Measurements from ENCODE around the gene PLPP6.
A peak's percentile ranks its signal among the peaks of the same experiment; 100 is the strongest.
"Not testable (repeated sequence)": the region's sequence is repeated elsewhere in the genome, so short reads cannot be mapped to it uniquely, and the experiment has no call there.

The PLPP6 gene

GRCh38 chr9:4662108-4662988 lies at the start of gene PLPP6:
PLPP6 (plus strand) TSS chr9:4662294; CDS start chr9:4662376, 82 bp downstream.
- DNase-seq = peak; percentile 48 to 52

DNA sequence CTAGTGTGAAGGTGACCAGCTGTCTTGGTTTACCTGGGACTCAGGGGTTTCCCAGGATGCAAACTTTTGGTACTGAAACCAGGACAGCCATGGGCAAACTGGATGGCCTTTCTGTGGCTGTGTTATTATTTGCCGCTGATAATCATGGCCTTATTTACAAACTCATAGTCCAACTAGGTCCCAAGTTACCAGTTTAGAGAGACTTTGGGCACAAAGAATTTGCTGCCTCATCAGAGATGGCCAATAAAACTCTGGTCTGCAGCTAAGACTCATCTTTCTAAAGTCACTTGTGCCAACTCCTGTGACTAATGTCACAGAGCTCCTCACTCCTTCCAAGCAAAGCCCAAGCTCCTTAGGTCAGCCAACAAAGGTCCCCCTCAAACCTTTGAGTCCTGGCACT lies 47.5 kb upstream of the PLPP6 start:
- DNase-seq = no peak

DNA sequence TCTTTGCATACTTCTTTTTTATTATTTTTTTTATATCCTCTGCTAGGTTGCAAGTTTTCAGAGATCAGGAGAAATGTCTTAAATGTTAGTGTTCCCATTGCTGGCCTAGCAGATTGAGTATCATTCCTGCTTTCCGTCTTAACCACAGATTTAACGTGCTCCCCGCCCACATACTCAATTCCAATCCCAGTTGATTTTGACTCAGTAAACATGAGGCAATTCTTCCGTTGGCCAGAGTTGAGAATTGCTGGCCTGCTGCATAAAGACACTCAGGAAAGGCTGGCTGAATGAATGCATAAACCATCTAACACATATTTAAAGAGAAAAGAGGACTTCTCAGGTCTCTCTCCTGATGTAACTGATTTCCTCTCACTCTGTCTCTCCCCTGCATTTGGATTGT lies 46.8 kb upstream of the PLPP6 start:
- DNase-seq = no peak

- DNase-seq = no peak
Measured at GRCh38 chr9:4615778-4616177, 46.3 kb upstream of the PLPP6 start.

DNA sequence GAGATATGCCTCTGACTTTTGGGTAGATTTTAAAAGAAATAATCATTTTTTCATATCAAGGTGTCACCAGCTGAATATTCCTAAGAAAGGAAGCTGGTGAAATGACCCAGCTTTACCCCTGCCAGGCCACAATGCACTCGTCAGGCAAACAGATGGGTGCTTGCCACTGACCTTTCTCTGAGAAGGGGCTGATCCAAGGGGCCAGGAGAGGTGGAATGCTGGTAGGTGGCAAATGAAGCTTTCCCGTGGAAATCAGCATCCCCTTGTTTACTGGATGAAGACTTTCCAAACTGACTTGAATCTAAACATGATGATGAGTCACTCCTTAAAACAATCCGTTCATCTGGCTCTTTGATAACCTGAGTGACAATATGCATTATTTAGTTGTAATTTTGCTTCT lies 44.3 kb upstream of the PLPP6 start:
- no peak for DNase-seq

GRCh38 chr9:4618700-4619099 lies 43.4 kb upstream of the PLPP6 start:
- no peak for DNase-seq

GRCh38 chr9:4620057-4620765 lies 41.9 kb upstream of the PLPP6 start:
- no peak for DNase-seq

DNA sequence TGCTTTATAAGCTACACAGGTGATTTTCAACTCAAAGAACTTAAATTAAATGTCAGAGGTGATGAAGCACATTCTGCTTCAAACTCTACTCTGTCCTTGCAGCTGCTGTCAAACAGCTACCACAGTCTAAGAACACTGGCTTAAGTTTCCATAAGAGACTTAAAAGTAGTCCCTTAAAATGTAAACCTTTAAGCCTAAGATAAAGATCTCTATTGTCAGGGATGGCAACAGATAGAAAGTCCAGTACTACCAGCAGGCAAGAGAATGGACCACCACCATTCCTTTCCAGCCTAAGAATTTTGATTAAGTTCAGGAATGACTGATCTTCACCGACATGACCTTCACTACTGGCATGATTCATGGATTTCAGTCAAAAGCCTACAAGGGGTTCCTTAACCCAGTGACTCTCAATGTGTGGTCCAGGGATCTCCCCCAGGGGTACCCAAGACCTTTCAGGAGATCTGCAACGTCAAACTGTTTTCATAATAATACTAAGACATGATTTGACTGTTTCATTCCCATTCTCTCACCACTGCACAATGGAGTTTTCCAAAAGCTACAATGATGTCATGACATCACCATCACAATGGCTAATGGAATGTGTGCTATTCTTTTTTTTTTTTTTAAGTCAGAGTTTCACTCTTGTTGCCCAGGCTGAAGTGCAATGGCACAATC lies 41.1 kb upstream of the PLPP6 start:
- no peak for DNase-seq

DNA sequence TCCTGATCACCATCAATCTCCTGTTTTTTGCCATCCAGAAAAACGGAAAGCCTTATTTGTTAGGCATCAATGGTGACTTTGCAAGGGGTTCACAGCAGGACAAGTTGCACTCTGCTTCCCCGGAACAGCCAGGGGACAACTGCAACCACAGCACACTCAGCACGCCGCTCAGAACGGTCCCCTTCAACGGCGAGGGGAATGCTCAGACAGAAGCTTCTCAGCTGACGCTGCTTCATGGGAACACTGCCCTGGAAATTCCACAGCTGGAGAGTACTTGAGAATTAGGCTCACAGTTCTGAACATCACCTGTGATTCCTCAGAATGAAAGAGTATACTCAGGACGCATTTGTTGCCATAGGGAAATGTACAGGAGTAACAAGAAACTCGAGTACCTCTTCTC lies 40.1 kb upstream of the PLPP6 start:
- DNase-seq = no peak

DNA sequence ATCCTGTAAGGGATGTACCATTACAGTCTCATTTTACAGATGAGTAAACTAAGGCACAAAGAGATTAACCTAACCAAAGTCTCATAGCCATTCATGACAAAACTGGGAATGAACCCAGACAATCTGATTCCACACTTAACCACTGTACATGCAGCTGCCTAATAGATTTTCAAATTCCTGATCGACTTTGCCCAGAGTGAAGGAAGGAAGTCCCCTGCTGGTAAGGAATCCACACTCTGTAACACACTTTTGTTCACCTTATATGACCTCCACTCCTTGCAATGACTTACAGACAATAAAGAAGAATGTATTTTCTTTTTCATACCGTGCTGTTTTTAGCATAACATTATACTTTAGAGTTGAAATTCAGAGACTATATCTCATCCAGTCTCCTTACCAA lies 31.3 kb upstream of the PLPP6 start:
- no peak for DNase-seq

- DNase-seq = no peak
Measured at GRCh38 chr9:4638968-4639367, 23.1 kb upstream of the PLPP6 start.

- no peak for DNase-seq
Measured at GRCh38 chr9:4639420-4639819, 22.7 kb upstream of the PLPP6 start.

DNA sequence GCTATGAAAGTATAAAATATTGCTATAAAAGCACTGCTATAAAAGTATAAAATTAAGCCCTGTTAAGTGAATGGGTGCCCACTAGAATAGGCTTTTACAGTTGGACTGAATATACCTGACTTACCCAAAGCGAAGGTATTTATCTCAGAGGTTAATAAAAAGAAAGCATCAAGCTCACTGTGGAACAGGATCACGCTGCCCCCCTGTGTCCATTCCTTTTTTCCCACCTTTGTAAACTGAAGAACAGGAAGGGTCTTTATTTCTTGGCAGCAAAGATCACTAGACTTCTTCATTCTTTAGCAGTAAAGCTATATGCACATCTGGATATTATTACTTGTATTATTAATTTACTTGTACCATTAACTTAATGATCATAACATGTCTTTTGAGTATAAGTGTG lies 22.1 kb upstream of the PLPP6 start:
- DNase-seq = no peak

- DNase-seq = no peak
Measured at GRCh38 chr9:4642351-4642750, 19.7 kb upstream of the PLPP6 start.

- DNase-seq = no peak
Measured at GRCh38 chr9:4654084-4654483, 8.0 kb upstream of the PLPP6 start.

GRCh38 chr9:4654538-4654937 lies 7.6 kb upstream of the PLPP6 start:
- no peak for DNase-seq

- not testable (repeated sequence) for DNase-seq
Measured at GRCh38 chr9:4656196-4656595, 5.9 kb upstream of the PLPP6 start.

GRCh38 chr9:4656621-4657020 lies 5.5 kb upstream of the PLPP6 start:
- no peak for DNase-seq

- DNase-seq = no peak
Measured at GRCh38 chr9:4657426-4658159, 4.5 kb upstream of the PLPP6 start.

DNA sequence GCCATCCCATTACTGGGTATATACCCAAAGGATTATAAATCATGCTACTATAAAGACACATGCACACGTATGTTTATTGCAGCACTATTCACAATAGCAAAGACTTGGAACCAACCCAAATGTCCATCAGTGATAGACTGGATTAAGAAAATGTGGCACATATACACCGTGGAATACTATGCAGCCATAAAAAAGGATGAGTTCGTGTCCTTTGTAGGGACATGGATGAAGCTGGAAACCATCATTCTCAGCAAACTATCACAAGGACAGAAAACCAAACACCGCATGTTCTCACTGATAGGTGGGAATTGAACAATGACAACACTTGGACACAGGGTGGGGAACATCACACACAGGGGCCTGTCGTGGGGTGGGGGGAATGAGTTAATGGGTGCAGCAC lies 1.4 kb upstream of the PLPP6 start:
- DNase-seq = not testable (repeated sequence)

DNA sequence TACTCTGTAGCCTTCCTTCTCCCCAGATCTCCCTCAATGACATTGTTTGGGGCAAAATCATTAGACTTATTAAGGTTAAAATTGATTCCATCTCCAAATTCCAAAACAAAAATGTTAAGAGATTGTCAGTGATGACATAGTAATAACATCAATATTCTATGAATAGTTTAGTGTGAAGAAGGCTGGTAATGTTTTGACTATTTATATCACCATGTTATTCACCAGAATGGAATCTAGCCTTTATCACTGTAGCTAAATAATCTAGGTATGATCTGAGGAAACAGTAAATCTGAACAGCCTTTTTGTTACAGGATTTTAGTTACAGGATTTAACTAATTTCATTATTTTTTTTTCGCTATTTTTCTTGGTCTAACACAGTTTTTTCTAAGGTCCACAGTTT lies 929 bp upstream of the PLPP6 start:
- no peak for DNase-seq

DNA sequence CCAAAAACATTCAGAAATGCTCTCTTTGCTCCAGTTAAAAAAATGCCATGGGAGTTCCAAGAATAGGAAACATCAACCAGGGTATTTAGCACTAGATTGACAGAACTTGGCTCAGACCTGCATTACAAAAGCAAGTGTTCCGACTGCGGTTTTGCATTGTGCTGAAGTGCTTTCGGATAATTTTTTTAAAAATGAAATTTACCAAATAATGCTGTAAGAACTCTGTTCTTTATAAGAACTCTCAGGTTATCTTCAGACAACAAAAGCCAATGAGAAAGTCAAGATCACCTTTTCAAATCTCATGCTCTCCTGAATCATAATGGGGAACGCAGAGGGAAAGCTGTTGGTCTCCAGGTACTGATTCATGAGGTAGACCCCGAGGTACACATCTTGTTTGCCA lies 483 bp upstream of the PLPP6 start:
- no peak for DNase-seq
